Neural cell (in vitro differentiated cells): ENCODE results near the gene GALNT16. TPM values are rescaled to one million over a fixed set of nuclear protein-coding genes. Genes with fewer than 3 reads are reported as not detected.

ENCODE experiments used
- H2AFZ ChIP-seq: fragments of 200-600, 300-800 bp; sonication (generic), shearing (Covaris generic); 2 replicates; pipeline ENCODE4 v1.6.0; 2014; ENCODE audit warnings: low read depth, mild to moderate bottlenecking, antibody characterized with exemption, low read length, moderate library complexity
- H3F3A ChIP-seq: fragments of 200-600 bp; shearing (Covaris generic); 2 replicates; pipeline ENCODE4 v1.6.1; 2016; ENCODE audit warnings: mild to moderate bottlenecking, moderate library complexity, mixed read lengths, antibody characterized with exemption, low read length; ENCODE audit not compliant: insufficient read depth, poor library complexity, severe bottlenecking
- H3K27ac ChIP-seq: fragments of 200-600, 300-800 bp; sonication (generic), shearing (Covaris generic); 2 replicates; pipeline ENCODE4 v1.5.1; 2014; ENCODE audit warnings: mild to moderate bottlenecking, low read length, moderate library complexity
- H3K27me3 ChIP-seq: fragments of 300-800, 200-600 bp; sonication (generic), shearing (Covaris generic); 2 replicates; pipeline ENCODE4 v1.6.0; 2014; ENCODE audit warnings: mild to moderate bottlenecking, low read depth, low read length, moderate library complexity; ENCODE audit not compliant: insufficient read depth
- H3K36me3 ChIP-seq: fragments of 300-800, 200-600 bp; sonication (generic), shearing (Covaris generic); 2 replicates; pipeline ENCODE4 v1.5.1; 2014; ENCODE audit warnings: mild to moderate bottlenecking, antibody characterized with exemption, low read length, moderate library complexity; ENCODE audit not compliant: insufficient read depth
- H3K4me2 ChIP-seq: fragments of 300-800, 200-600 bp; sonication (generic), shearing (Covaris generic); 2 replicates; pipeline ENCODE4 v1.6.0; 2014; ENCODE audit warnings: mild to moderate bottlenecking, low read length
- H3K4me3 ChIP-seq: fragments of 300-800, 200-600 bp; sonication (generic), shearing (Covaris generic); 2 replicates; pipeline ENCODE4 v1.5.1; 2014; ENCODE audit warnings: mild to moderate bottlenecking, low read length, moderate library complexity
- H3K79me2 ChIP-seq: fragments of 200-600 bp; shearing (Covaris generic); replicated peaks from 2 replicates; pipeline ENCODE4 v1.6.0; 2014; ENCODE audit warnings: mild to moderate bottlenecking, low read length, moderate library complexity; ENCODE audit not compliant: insufficient read depth
- H3K9ac ChIP-seq: fragments of 300-800, 200-600 bp; sonication (generic), shearing (Covaris generic); 2 replicates; pipeline ENCODE4 v1.6.1; 2016; ENCODE audit warnings: mild to moderate bottlenecking, low read length, mixed read lengths
- H3K9me2 ChIP-seq: fragments of 200-600 bp; shearing (Covaris generic); 2 replicates; pipeline ENCODE4 v1.6.1; 2016; ENCODE audit warnings: mild to moderate bottlenecking, low read length, mixed read lengths; ENCODE audit not compliant: insufficient read depth
- H3K9me3 ChIP-seq: fragments of 200-600, 300-800 bp; sonication (generic), shearing (Covaris generic); 2 replicates; pipeline ENCODE4 v1.6.1; 2016; ENCODE audit warnings: mild to moderate bottlenecking, mixed run types, low read length, moderate library complexity, mixed read lengths
- H4K20me1 ChIP-seq: fragments of 200-600 bp; shearing (Covaris generic); 2 replicates; pipeline ENCODE4 v1.6.1; 2016; ENCODE audit warnings: mild to moderate bottlenecking, mixed run types; ENCODE audit not compliant: insufficient read depth
- EP300 ChIP-seq: fragments of 450-650 bp; conservative IDR thresholded peaks from 2 replicates; pipeline ENCODE4 v1.6.1; 2014; ENCODE audit warnings: antibody characterized with exemption, mild to moderate bottlenecking, moderate library complexity; ENCODE audit not compliant: poor library complexity, severe bottlenecking
- EZH2 ChIP-seq: fragments of 200-600, 300-800 bp; shearing (Covaris generic), sonication (generic); IDR thresholded peaks from 2 replicates; pipeline ENCODE4 v1.6.1; 2014; ENCODE audit warnings: antibody characterized with exemption, low read length, borderline replicate concordance, mild to moderate bottlenecking; ENCODE audit not compliant: insufficient read depth, poor library complexity, severe bottlenecking
- MXI1 ChIP-seq: fragments of 450-650 bp; conservative IDR thresholded peaks from 2 replicates; pipeline ENCODE4 v1.6.1; 2014; ENCODE audit warnings: antibody characterized with exemption, mild to moderate bottlenecking; ENCODE audit not compliant: poor library complexity, severe bottlenecking
- POLR2AphosphoS5 ChIP-seq: IDR thresholded peaks from 2 replicates; pipeline ENCODE4 v1.6.1; 2012
- RAD21 ChIP-seq: fragments of 450-650 bp; conservative IDR thresholded peaks from 2 replicates; pipeline ENCODE4 v1.6.1; 2014; ENCODE audit warnings: antibody characterized with exemption, mild to moderate bottlenecking, moderate library complexity
- SMC3 ChIP-seq: fragments of 450-650 bp; conservative IDR thresholded peaks from 2 replicates; pipeline ENCODE4 v1.6.1; 2014; ENCODE audit warnings: antibody characterized with exemption, mild to moderate bottlenecking, moderate library complexity; ENCODE audit not compliant: poor library complexity
- TAF1 ChIP-seq: IDR thresholded peaks from 2 replicates; pipeline ENCODE4 v1.6.1; 2012; ENCODE audit warnings: low read depth
- polyA plus RNA-seq: library from polyadenylated mRNA; depleted of rRNA; stranded (reverse); fragments of >200 nt; gene quantifications from 2 replicates; pipeline ENCODE4 v1.2.3, GENCODE V29; 2014
- TF ChIP-seq, protein P1 (sequence below): fragments of 450-650 bp; IDR thresholded peaks from 2 replicates; pipeline ENCODE4 v1.5.1; 2014; ENCODE audit warnings: antibody characterized with exemption, mild to moderate bottlenecking, moderate library complexity; ENCODE audit not compliant: poor library complexity, severe bottlenecking
- TF ChIP-seq, protein P2 (sequence below): IDR thresholded peaks from 2 replicates; pipeline ENCODE4 v1.6.1; 2012; ENCODE audit warnings: borderline replicate concordance

GALNT16 gene
- polyA plus RNA-seq, 1 donor from 2014 or later, result 23.8 TPM

DNA sequence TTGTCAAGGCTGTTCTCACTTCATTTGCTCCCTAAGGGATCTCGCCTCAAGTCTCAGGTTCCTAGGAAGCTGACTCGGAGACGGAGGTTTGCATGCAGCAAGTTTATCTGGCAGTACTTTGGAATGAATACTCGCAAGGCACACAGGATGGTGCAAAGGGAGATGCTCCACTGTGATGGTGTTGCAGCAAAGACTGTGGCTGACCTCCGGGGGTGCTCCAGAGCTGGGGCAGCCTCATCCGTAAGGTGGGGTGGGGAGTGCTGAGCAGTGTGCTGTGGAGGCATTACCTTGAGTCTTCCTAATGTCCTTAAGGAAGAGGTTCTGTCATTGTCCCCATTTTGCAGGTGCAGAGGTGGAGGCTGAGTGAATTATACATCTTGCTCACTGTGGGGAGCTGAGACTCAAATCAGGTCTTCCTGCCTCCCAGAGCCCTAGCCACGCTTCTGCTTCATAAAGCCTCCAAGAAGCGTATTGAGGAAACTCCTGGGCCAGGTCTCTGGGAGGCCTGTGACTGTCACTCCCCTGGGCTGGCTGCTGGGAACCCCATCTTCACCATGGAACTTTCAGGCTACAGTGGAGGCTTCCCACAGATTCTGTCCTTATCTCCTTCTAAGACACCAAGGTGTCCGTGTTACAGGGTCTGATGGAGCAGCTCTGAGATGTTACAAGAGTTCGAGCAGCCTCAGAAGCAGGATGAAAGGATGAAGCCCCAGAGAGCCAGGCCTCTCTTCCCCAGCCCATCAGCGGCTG lies 39.5 kb downstream of the GALNT16 start:
- Histone ChIP-seq H3K4me2 (peak overlapping the region; percentile 59), H3K4me3 (peak overlapping the region; percentile 52), H3K27ac (peak overlapping the region; percentile 92), H3K36me3 (no peaks in the 10 kb centered on the region), H3K9me2 (no peaks in the 10 kb centered on the region), H3K27me3 (no peaks in the 10 kb centered on the region), H3F3A (peaks cover 3% of the 10 kb centered on the region), H2AFZ (no peak overlapping the region), H4K20me1 (no peaks in the 10 kb centered on the region), H3K79me2 (no peaks in the 10 kb centered on the region), H3K9ac (peak overlapping the region; percentile 61), H3K9me3 (no peaks in the 10 kb centered on the region)
- no peak for TF ChIP-seq MXI1
- TF ChIP-seq, protein P1, sequence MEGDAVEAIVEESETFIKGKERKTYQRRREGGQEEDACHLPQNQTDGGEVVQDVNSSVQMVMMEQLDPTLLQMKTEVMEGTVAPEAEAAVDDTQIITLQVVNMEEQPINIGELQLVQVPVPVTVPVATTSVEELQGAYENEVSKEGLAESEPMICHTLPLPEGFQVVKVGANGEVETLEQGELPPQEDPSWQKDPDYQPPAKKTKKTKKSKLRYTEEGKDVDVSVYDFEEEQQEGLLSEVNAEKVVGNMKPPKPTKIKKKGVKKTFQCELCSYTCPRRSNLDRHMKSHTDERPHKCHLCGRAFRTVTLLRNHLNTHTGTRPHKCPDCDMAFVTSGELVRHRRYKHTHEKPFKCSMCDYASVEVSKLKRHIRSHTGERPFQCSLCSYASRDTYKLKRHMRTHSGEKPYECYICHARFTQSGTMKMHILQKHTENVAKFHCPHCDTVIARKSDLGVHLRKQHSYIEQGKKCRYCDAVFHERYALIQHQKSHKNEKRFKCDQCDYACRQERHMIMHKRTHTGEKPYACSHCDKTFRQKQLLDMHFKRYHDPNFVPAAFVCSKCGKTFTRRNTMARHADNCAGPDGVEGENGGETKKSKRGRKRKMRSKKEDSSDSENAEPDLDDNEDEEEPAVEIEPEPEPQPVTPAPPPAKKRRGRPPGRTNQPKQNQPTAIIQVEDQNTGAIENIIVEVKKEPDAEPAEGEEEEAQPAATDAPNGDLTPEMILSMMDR, result peak; percentile 37

DNA sequence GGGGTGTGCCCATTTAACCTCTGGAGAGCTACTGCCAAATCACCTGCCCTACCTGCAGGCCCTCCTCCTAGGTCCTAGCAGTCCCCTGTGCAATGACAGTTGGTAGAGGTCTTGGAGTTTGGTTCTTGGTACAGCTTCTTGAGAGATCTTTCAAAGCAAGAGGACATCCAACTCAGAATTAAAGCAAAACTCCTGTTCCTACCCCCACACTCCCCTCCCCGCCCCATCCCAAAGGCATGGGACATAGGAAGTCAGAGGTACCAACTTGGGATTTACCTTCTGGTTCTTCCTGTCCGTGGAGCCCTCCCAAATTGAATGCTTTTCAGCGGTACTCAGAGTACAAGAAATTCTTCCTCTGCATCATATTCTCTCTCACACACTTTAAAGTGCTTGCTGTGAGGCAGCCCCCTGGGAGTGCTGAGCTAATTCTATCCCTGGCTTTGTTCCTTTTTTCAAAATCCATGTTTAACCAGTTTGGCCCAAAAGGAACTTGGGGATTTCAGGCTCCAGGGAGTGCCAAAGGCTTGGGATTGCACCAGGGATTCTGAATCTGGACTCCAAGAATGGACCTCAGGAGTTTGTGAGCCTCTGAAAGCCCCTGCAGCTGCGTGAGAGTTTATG lies 40.8 kb downstream of the GALNT16 start:
- Histone ChIP-seq H3K79me2 (no peaks in the 10 kb centered on the region), H3K4me3 (peak overlapping the region; percentile 20), H4K20me1 (no peaks in the 10 kb centered on the region), H3K9me2 (no peaks in the 10 kb centered on the region), H3K27me3 (no peaks in the 10 kb centered on the region), H3K27ac (peak overlapping the region; percentile 36), H3F3A (peaks cover 3% of the 10 kb centered on the region), H3K36me3 (no peaks in the 10 kb centered on the region), H2AFZ (no peak overlapping the region), H3K9me3 (no peaks in the 10 kb centered on the region), H3K4me2 (no peak overlapping the region), H3K9ac (peak overlapping the region; percentile 29)
- TF ChIP-seq, protein P2, sequence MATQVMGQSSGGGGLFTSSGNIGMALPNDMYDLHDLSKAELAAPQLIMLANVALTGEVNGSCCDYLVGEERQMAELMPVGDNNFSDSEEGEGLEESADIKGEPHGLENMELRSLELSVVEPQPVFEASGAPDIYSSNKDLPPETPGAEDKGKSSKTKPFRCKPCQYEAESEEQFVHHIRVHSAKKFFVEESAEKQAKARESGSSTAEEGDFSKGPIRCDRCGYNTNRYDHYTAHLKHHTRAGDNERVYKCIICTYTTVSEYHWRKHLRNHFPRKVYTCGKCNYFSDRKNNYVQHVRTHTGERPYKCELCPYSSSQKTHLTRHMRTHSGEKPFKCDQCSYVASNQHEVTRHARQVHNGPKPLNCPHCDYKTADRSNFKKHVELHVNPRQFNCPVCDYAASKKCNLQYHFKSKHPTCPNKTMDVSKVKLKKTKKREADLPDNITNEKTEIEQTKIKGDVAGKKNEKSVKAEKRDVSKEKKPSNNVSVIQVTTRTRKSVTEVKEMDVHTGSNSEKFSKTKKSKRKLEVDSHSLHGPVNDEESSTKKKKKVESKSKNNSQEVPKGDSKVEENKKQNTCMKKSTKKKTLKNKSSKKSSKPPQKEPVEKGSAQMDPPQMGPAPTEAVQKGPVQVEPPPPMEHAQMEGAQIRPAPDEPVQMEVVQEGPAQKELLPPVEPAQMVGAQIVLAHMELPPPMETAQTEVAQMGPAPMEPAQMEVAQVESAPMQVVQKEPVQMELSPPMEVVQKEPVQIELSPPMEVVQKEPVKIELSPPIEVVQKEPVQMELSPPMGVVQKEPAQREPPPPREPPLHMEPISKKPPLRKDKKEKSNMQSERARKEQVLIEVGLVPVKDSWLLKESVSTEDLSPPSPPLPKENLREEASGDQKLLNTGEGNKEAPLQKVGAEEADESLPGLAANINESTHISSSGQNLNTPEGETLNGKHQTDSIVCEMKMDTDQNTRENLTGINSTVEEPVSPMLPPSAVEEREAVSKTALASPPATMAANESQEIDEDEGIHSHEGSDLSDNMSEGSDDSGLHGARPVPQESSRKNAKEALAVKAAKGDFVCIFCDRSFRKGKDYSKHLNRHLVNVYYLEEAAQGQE, result peak; percentile 36
- no peak for TF ChIP-seq POLR2AphosphoS5

DNA sequence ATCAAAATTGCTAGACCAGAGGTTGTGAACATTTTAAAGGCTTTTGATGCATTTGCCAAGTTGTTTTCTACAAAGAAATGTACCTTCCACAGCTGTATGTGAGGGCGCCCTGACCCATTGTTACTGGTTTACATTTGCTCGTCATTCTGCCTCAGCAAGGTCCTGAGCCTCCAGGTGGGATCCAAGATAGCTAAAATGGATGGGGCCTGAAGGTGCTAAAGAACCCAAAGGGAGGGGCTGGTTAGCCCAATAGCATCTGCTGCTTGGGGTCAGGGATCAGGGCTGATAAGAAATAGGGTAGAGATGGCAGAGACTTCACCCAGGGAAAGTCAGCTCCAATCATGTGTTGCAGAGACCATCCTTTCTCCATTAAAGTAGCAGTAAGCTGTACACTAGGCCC lies 43.1 kb downstream of the GALNT16 start:
- Histone ChIP-seq H2AFZ (no peak overlapping the region), H3K36me3 (no peaks in the 10 kb centered on the region), H4K20me1 (no peaks in the 10 kb centered on the region), H3F3A (peaks cover 3% of the 10 kb centered on the region), H3K27me3 (no peaks in the 10 kb centered on the region), H3K4me2 (no peak overlapping the region), H3K27ac (no peak overlapping the region), H3K9me2 (no peaks in the 10 kb centered on the region), H3K9ac (no peak overlapping the region), H3K4me3 (no peak overlapping the region), H3K79me2 (peaks cover 3% of the 10 kb centered on the region), H3K9me3 (no peaks in the 10 kb centered on the region)
- TF ChIP-seq SMC3 (no peak), TAF1 (no peak), EZH2 (no peak), RAD21 (no peak), MXI1 (no peak), POLR2AphosphoS5 (no peak), EP300 (no peak)
- TF ChIP-seq, protein P1, result no peak
- TF ChIP-seq, protein P2, result no peak
